Measurements from ENCODE around the gene GAL3ST2.
"Not testable (repeated sequence)": the region's sequence is repeated elsewhere in the genome, so short reads cannot be mapped to it uniquely, and the experiment has no call there.

Gene GAL3ST2

GRCh38 chr2:241809383-241810306, 33.0 kb downstream of the GAL3ST2 start:
- no peak for DNase-seq (ENCODE audit: low read depth)

DNA sequence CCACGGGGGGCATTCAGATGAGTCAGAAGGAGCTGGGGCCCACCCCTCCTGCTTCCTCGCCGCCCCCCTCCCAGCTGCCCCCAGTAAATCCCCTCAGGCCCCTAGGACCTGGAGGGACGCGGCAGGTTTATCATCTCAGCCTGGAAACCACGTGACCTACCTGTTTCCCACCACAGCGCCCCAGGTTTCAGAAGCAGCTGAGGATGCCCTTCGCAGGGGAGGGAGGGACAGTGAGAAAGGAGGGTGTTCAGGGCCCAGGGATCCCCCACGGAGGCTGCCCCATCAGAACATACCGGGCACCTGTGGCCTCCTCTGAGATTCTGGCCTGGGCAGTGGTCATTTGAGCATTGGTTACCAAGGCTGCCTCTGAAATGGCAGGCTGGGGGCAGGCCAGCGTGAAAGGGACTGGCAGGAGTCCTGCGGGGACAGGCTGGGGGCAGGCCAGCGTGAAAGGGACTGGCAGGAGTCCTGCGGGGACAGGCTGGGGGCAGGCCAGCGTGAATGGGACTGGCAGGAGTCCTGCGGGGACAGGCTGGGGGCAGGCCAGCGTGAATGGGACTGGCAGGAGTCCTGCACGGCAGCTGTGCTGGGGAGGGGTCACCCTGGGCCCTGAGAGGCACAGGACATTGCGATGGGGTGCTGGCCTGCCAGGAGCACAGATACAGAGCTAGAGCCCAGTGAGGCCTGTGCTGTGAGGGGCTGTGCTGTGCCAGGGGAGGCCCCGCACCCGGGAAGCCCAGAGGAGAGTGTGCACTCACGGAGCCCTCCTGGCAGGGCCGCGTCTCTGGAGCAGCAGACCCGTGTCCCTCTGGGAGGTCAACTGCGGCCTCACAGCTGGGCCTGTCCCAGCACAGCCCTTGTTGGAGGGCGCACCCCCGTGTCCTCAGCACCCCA, 33.9 kb downstream of the GAL3ST2 start:
- DNase-seq (ENCODE audit: low read depth): no peak

DNA sequence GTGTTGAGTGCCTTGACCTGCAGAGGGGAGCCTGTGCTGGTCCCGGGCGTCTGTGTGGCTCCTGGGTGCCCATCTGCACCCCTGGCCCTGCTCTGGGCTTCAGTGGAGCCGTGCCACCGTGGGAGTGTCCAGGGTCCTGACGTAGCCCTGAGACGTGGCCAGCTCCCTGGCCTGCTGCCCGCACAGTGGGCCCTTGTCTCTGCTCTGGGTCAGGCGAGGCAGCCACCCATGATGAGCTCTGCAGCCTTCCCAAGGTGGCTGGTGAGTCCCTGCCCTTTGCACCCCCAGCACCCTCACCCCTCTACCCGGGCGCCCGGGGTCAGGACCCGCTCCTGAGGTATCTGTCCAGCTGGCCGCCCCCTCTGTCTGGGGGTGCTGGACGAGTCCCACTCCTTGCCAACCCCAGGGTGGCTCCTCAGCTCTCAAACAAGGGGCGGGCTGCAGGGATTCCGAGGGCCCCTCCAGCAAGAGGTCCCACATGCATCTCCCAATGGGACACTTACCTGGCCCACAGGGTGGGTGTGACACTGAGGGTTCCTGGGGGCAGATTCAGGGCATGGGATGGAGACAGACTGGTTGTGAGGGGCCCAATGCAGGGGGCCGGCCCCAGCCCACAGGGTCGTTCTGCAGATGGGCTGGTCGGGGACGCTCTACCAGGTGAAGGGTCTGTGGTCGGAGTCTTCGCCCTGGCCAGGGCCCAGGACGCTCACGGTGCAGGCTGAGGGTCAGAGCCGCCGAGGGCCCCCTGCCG, 34.8 kb downstream of the GAL3ST2 start:
- no peak for DNase-seq (ENCODE audit: low read depth)

- DNase-seq (ENCODE audit: low read depth): no peak
These were observed 35.5 kb downstream of the GAL3ST2 start for GRCh38 chr2:241811952-241812729.

- no peak for DNase-seq (ENCODE audit: low read depth)
These were observed 36.4 kb downstream of the GAL3ST2 start for GRCh38 chr2:241812730-241813643.

DNA sequence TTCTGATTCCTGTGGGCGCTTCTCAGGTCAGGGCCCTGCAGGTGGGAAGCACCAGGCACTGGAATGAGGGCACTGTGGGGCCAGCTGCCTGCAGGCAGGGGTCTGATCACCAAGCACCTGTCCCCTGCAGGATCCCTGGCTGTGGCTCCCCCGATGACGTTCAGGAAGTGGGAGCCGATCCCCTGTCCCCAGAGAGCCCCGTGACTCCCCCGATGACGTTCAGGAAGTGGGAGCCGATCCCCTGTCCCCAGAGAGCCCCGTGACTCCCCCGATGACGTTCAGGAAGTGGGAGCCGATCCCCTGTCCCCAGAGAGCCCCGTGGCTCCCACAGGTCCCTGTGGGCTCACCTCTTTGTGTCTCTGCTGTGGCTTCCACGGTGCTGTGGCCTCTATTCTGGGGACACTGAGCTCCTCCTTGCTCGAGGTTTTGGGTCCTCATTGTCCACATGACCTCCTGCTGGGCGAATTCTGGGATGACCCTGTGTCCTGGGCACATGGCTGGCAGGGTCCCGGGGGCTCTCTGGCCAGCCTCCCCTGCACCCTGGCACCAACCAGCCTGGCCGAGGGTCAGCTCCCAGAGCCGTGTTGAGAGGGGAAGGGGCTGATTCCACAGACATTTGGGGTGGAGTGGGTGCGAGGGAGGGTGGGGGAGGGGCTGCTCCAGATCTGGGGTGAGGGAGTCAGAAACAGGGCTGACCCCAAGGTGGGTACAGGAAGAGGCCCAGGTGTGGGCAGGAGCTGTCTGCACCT, 37.2 kb downstream of the GAL3ST2 start:
- DNase-seq (ENCODE audit: low read depth): no peak

DNA sequence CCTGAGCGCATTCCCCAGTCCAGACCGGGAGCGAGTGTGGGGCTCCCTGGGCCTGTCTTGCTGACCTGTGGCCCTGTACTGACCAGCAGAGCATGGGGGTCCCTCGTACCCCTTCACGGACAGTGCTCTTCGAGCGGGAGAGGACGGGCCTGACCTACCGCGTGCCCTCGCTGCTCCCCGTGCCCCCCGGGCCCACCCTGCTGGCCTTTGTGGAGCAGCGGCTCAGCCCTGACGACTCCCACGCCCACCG, 37.7 kb downstream of the GAL3ST2 start:
- no peak for DNase-seq (ENCODE audit: low read depth)

GRCh38 chr2:241814643-241815476, 38.2 kb downstream of the GAL3ST2 start:
- no peak for DNase-seq (ENCODE audit: low read depth)

DNA sequence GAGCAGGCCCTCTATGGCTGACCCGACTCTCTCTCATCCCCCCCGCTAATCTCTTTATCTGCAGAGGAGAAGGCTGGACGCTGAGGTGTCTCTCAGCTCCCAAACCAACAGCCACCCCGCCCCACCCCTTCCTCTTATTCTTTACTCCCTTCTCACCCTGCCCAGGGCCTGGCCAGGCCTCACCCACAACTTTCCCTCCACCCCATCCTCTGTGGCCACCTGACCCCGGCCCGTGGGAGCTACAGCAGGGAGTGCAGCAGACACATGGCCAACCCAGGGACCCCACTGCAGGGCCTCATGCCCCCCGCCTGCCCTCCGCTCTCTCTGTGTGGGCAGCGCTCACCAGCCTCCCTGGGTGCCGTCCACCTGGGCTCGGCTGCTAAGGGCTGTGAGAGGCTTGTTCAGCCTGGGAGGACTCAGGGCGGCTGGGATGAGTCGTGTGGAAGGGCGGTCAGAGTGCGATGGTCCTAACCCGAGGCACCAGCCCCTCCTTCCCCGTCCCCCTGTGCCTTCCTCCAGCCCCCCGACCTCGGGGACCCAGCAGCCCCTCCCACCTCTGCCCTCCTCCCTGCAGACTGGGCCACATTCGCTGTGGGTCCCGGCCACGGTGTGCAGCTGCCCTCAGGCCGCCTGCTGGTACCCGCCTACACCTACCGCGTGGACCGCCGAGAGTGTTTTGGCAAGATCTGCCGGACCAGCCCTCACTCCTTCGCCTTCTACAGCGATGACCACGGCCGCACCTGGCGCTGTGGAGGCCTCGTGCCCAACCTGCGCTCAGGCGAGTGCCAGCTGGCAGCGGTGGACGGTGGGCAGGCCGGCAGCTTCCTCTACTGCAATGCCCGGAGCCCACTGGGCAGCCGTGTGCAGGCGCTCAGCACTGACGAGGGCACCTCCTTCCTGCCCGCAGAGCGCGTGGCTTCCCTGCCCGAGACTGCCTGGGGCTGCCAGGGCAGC, 39.1 kb downstream of the GAL3ST2 start:
- DNase-seq (ENCODE audit: low read depth): no peak

DNA sequence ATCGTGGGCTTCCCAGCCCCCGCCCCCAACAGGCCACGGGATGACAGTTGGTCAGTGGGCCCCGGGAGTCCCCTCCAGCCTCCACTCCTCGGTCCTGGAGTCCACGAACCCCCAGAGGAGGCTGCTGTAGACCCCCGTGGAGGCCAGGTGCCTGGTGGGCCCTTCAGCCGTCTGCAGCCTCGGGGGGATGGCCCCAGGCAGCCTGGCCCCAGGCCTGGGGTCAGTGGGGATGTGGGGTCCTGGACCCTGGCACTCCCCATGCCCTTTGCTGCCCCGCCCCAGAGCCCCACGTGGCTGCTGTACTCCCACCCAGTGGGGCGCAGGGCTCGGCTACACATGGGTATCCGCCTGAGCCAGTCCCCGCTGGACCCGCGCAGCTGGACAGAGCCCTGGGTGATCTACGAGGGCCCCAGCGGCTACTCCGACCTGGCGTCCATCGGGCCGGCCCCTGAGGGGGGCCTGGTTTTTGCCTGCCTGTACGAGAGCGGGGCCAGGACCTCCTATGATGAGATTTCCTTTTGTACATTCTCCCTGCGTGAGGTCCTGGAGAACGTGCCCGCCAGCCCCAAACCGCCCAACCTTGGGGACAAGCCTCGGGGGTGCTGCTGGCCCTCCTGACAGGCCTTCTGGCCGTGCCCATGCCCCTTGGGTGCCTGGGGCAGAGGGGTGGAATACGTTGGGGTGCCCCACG, 40.0 kb downstream of the GAL3ST2 start:
- DNase-seq (ENCODE audit: low read depth): no peak

- no peak for DNase-seq (ENCODE audit: low read depth)
These were observed 40.7 kb downstream of the GAL3ST2 start for GRCh38 chr2:241817126-241817820.

DNA sequence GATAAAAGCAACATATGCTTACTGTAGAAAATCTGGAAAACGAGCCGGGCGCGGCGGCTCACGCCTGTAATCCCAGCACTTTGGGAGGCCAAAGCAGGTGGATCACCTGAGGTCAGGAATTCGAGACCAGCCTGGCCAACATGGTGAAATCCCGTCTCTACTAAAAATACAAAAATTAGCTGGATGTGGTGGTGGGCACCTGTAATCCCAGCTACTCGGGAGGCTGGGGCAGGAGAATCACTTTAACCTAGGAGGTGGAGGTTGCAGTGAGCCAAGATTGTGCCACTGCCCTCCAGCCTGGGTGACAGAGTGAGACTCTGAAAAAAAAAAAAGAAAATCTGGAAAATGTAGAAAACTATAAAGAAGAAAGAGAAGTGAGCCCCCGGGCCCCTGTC, 41.2 kb downstream of the GAL3ST2 start:
- not testable (repeated sequence) for DNase-seq (ENCODE audit: low read depth)

GRCh38 chr2:241818229-241818942, 41.8 kb downstream of the GAL3ST2 start:
- DNase-seq (ENCODE audit: low read depth): no peak

DNA sequence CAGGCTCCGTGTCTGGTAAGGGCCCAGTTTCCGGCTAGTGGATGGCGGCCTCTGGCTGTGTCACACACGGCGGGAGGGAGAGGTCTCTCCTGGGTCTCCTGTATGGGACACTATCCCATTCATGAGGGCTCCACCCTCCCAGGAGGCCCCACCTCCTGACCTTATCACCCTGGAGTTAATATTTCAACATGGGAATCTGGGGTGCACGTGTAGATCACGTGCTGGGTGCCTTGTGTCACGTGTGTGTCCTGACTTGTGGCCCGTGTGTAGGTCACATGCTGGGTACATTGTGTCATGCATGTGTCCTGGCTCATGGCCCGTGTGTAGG, 42.3 kb downstream of the GAL3ST2 start:
- DNase-seq (ENCODE audit: low read depth): no peak

DNA sequence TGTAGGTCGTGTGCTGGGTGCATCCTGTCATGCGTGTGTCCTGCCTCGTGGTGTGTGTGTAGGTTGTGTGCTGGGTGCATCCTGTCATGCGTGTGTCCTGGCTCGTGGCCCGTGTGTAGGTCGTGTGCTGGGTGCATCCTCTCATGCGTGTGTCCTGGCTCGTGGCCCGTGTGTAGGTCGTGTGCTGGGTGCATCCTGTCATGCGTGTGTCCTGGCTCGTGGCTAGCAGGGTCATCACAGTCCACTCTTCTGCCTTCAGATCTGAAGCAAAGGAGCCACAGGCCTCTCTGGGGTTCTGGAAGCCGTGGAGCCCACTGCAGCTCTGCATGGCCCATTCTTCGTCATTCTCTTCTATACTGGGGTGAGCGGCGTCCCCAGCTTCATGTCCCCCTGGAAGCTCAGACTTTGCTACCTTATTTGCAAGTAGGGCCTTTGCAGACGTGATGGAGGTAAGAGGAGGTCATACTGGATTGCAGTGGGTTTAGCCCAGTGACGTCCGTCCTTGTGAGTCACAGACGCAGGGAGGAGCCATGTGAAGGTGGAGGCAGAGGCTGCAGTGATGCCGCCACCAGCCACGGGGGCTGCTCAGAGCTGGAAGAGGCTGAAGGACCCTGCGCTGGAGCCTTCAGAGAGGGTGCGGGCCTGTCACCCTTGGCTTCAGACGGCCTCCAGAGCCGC, 43.5 kb downstream of the GAL3ST2 start:
- DNase-seq (ENCODE audit: low read depth): not testable (repeated sequence)

Measured in fibroblast of the conjunctiva (primary cell).